Choroid plexus epithelial cell (primary cell): ENCODE data around the gene TNFRSF4.
A peak's percentile ranks its signal among the peaks of the same experiment; 100 is the strongest.

Experiments
- DNase-seq: peaks from one replicate; pipeline ENCODE4 v3.0.0-alpha.2; 2010; ENCODE audit warnings: low read depth
- H3K4me3 ChIP-seq: 2 replicates; pipeline ENCODE4 v1.5.1; 2011; ENCODE audit warnings: low read depth, mild to moderate bottlenecking, control low read depth, low read length, moderate library complexity
- TF ChIP-seq, protein P1 (sequence below): conservative IDR thresholded peaks from 2 replicates; pipeline ENCODE4 v1.5.1; 2011; ENCODE audit warnings: low read depth, mild to moderate bottlenecking, control low read depth, inconsistent platforms, low read length, moderate library complexity

Gene TNFRSF4

DNA sequence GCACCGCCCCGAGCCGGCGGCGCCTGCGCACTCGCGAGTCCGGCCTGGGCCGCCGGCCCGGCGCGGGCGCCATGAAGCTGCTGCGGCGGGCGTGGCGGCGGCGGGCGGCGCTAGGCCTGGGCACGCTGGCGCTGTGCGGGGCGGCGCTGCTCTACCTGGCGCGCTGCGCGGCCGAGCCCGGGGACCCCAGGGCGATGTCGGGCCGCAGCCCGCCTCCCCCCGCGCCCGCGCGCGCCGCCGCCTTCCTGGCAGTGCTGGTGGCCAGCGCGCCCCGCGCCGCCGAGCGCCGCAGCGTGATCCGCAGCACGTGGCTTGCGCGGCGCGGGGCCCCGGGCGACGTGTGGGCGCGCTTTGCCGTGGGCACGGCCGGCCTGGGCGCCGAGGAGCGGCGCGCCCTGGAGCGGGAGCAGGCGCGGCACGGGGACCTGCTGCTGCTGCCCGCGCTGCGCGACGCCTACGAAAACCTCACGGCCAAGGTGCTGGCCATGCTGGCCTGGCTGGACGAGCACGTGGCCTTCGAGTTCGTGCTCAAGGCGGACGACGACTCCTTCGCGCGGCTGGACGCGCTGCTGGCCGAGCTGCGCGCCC, 18.3 kb upstream of the TNFRSF4 start, which contains the start of gene B3GALT6:
Gene B3GALT6 (plus strand): TSS at position 30 of the 588 bp plus-strand sequence. CDS start 42 bp downstream, at position 72.
- peak within 1 kb of the TSS; percentile 67 for H3K4me3 ChIP-seq
- DNase-seq: no peak
- TF ChIP-seq, protein P1, sequence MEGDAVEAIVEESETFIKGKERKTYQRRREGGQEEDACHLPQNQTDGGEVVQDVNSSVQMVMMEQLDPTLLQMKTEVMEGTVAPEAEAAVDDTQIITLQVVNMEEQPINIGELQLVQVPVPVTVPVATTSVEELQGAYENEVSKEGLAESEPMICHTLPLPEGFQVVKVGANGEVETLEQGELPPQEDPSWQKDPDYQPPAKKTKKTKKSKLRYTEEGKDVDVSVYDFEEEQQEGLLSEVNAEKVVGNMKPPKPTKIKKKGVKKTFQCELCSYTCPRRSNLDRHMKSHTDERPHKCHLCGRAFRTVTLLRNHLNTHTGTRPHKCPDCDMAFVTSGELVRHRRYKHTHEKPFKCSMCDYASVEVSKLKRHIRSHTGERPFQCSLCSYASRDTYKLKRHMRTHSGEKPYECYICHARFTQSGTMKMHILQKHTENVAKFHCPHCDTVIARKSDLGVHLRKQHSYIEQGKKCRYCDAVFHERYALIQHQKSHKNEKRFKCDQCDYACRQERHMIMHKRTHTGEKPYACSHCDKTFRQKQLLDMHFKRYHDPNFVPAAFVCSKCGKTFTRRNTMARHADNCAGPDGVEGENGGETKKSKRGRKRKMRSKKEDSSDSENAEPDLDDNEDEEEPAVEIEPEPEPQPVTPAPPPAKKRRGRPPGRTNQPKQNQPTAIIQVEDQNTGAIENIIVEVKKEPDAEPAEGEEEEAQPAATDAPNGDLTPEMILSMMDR: no peak

DNA sequence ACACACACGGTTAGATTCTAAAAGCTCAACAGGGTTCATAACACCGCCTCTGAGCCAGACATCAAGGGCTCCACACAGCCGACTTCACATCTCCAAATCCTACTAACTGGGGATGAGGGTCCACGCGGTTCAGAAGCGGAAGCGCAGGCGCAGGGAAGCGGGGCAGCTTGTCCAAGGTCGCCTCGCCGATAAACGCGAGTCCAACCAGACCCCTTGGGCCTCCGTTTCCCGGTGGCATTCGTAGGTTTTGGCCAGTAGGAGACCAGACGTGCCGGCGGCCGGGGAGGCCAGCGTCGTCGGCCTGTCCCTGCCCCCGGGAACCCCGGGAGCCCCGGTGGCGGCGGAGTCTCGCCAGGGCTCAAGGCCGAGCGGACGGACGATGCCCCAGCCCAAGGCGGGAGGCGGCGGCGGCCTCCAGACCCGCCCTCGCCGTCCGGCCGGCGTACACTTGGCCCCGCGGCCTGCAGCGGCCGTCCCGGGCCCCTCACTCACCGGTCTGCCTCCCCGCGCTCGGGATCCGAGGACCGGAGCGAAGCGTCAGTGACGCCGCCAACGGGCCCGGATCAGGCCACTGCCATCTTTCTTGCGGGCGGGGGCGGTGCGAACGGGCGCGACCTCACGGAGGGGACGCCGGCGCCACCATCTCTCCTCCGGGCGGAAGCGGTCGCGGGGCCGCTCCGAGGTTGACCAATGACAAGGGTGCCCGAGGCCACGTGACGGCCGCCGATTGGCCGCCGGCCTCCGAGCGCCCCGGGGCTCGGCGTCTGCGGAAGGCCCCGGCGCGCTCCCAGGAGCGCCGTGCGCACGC, 17.7 kb upstream of the TNFRSF4 start, which contains the start of gene SDF4:
Gene SDF4 (minus strand): TSS at position 602 of the 808 bp plus-strand sequence. CDS start 3,229 bp downstream, outside the sequence.
- peak; percentile 98 for DNase-seq
- TF ChIP-seq, protein P1: no peak
- H3K4me3 ChIP-seq: peak within 1 kb of the TSS; percentile 67

GRCh38 chr1:1230656-1231399, 16.9 kb upstream of the TNFRSF4 start:
- peak; percentile 83 for DNase-seq
- TF ChIP-seq, protein P1: peak; percentile 62
- H3K4me3 ChIP-seq: peak overlapping the region; percentile 67

DNA sequence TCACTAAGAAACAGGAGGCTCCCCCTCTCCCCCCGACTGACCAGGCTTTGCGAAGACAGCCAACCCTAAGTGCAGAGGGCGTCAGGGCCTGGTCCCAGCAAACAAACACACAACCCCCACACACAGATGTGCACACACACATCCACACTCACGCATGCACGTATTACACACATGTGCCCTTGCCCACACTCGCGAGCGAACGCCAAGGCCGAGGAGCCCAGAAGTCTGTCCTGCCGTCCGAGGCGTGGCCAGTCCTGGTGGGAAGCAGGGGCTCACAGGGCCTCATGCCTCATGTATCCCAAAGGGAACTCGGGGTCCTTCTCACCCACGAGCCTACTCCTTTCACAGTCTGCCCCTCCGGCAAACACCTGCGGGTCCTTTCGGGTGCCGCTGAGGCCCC, 15.8 kb upstream of the TNFRSF4 start:
- TF ChIP-seq, protein P1: no peak
- DNase-seq: no peak
- H3K4me3 ChIP-seq: no peak overlapping the region

DNA sequence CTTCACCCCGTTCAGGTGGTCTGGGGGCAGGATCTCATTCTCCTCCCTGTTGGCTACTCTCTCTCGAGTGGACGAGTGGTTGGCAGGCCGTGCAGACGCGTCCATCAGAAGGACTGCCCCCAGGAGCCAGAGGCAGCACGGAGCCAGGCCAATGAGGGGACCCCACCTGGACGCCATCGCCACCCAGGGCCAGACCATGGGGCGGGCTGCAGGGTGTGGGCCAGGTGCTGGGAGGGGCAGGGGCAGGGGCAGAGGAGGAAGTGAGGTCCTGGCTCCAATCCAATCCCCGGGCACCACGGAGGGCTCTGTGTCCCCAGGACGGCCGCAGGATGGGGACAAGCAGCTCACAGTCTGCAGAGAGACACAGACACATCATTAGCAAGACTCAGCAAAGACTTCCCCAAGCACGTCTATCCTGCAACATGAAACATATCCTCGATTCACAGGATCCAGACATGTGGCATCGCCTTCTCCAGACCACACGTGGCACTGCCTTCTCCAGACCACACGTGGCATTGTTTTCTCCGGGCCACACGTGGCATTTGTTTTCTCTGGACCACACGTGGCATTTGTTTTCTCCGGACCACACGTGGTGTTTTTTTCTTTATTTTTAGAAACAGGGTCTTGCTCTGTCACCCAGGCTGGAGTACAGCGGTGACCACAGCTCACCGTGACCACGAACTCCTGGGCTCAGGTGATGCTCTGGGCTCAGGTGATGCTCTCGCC, 14.8 kb upstream of the TNFRSF4 start:
- no peak for DNase-seq
- H3K4me3 ChIP-seq: no peak overlapping the region
- TF ChIP-seq, protein P1: no peak

GRCh38 chr1:1228187-1228586, 14.2 kb upstream of the TNFRSF4 start:
- DNase-seq: no peak
- no peak overlapping the region for H3K4me3 ChIP-seq
- TF ChIP-seq, protein P1: no peak
